NCI-H226 (cell line): ENCODE results near the gene CTBP1.

Experiments
- DNase-seq: peaks from one replicate; pipeline ENCODE4 v3.0.0-alpha.2; 2015

The CTBP1 gene

DNA sequence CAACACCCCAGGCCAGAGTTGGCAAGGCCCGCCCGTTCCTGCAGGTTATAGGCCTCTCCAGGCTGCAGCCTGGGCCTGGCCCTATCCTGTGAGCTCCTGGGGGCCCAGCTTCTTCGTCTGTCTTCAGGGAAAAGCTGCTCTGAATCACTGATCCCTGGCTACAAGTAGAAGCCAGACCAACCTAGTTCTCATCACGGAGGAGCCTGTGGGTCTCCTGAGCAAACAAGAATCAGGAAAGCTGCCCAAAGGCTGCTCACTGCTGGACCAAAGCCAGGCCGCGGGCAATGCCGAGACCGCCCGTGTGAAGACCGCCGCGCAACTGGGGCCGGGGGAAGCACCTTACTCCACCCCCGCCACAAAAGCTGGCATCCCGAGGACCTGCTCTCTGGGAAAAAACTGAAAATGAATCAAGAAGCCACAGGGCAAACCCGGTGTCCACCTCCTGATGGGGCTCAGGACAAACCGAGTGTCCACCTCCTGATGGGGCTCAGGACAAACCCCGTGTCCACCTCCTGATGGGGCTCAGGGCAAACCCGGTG, 12.8 kb downstream of the CTBP1 start:
- no peak for DNase-seq

DNA sequence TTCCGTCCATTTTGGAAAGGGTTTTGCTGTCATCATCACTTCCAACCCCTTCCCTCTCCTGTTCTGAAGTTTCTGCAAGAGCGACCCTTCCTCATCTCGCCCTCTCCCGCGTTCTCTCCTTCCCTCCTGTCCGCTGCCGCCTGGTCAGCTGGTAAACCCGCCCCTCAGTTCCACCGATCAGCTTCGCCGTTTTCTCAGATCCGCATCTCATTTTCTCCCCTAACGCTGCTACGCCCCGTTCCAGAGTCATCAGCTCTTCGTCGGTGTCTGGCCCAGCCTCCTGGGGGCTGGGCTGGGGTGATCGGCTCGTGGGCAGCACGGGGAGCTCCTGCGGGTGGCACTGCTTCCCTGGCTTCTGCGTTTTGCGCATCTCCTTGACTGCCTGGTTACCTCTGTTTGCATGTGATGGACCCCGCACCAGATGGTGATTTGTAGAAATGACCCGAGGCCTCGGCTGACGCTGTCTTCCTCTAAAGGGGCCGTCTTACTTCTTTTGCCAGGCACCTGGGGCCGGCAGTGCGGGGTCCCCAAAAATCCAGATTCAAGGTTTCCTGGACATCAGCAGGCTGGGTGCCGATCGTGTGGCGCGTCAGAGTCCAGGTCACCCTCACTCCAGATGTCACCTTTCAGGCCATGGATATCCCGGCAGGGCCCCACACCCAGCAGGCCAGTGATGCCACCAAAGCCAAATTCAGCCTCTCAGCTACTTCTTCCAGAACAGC, 13.4 kb downstream of the CTBP1 start:
- no peak for DNase-seq

DNA sequence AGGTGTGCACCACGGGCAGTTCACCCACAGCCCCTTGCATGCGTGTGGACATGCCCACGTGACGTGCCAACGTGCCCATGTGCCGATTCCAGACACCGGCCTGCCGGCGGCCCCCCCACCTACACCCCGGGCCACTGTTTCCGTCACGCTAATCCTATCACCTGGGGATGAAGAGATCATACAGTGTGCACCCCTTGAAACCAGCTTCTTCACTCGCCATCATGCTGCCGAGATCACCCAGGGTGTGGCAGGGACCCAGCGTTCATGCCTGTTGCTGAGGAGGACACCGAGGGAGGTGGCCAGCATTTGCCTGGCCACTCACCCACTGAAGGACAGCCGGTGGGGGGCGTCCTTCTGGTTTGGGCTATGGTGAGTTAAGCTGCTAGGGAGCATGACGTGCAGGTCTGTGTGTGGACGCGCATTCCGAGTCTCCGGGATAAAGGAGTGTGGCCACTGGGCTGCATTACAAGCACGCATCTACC, 14.1 kb downstream of the CTBP1 start:
- no peak for DNase-seq

DNA sequence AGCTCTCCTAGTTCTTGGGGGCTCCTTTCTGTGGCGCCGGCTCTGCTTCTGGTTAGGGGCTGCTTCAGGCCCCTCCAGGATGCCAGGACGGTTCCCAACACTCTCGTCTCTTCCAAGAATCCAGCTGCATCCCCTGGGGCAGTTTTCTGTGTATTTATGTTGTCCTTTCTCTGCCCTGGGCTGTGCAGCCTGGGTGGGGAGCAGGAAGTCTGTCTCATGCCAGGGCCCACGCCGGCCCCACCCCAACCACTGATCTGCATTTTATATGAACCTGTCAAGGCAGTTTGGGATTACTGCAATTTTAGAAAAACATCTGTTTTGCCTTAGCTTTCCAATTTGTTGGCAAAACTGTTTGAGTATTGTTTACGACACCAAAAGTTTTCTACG, 14.6 kb downstream of the CTBP1 start:
- DNase-seq, result no peak

DNA sequence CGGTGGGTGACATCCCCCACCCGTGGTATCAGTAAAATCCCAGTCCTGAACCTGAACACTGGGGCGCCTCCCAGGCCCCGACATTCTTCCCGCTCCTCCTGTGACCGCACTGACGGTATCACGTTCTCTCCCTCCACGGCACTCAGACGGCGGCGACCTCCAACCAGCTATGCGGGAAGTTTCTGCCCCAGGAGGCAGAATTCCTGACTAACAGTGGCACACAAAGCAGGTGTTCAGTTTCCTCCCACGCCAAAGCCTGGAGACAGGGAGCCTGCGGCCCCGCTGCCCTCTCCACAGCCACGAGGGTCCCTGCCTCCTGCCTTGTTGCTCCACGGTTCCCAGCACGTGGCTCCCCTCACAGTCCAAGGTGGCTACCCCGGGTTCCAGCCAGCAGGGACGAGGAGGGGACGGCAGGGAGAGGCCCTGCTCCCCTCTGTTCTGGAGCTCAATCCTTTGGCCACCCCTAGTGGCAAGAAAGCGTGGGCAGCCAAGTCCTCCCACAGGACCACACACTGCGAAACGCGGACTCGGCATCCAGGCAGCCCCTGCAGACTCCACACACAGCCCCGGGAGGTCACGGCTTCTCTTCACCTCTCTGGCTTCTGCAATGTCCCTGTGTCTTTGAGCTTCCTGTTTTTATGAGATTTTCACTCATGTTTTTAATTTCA, 15.2 kb downstream of the CTBP1 start:
- no peak for DNase-seq

DNA sequence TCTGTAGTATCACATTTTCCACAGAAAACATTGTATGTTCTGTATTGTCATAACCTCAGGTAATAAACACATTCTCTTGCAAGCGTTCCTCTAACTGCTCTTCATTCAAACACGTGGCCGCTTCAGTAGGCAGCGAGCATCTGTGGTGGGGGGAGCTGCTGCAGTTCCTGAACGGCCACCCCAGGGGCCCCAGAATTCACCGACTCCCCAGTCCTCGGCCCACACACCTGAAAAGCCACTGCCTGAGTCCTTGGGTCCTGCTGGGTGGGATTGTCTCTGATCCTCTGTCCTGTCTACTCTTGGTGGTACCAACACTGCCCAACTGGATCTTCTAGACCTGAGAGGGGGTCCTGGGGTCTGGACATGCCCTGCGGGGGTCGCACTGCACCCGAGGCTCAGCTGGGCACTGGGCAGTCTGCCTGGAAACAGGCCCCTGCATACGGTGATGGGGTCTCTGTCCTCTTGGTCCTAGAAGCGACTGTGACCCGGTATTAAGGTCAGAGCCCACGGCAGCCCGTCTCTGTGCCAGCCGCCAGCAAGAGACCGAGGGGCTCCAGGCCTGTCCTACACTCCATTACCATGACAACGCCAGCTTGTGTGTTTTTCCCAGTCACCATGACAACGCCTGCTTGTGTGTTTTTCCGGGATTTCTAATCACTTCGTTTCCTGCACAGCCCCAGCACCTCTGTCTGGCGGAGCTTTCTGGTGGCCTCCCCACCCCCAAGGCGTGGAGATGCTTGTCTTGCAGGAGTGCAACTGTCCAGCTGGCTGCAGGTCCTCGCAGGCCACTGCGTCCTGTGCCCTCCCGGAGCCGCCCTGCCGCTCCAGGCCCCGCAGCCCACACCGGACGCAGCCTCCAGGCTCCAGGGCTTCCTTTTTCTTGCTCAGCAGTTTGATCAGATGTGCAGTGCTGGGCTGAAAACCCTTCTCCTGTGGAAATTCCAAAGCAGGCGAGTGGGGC, 16.0 kb downstream of the CTBP1 start:
- no peak for DNase-seq

DNA sequence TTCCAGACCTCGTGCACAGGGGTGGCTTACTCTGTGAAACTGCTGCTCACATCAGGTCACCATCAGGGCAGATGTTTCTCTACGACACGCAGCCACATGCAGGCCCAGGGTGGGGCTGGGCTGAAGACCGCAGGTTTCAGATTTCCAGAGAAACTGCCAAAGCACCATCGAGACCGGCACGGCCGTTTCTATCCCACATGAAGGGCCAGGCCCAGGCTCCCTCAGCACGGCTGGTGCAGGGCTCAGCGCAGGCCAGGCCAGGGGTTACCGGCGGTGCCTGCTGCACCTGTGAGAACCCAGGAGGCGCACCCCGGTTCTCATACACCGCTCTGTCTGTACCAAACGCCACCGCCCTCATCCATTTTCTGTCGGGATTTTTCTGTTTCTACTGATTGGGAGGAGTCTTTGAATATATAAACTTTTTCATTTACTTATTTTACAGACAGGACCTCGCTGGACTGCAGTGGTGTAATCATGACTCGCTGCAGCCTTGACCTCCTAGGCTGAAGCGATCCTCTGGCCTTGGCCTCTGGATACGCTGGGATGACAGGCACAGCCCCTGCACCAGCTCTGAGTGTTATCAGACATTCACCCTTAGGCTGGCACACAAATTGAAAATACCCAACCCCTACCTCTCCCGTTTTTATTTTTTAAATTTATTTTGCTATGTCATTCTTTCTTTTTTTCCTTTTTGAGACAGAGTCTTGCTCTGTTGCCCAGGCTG, 17.1 kb downstream of the CTBP1 start:
- DNase-seq, result no peak

DNA sequence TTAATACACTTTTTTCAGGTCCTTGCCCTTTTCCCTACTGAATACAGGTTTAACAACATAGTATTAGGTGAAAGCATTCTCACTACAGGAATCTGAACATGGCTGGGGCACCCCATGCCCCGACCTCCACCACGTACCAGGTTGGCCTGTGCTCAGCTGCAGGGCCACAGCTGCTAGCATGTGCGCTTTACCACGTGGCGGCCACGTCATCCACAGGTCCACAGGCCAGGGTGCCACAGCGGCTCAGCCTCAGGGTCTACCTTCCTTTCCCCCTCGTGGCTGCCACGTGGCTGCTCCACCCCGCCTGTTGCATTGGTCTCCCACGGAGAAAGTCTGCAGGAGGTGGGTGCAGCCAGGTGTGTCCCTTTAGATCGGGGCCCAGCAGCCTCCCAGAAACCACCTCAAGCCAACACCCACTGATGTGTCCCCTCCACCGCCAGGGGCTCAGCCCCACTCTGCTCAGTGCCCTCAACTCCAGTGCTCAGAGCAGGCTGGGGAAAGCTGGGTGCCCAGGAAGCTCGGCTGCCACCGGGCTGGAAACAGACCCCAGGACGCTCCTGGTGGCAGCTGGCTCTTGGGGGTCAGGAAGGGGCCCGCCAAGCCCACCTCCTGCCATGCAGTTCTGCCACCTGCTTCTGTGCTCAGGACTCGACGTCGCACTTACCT, 17.8 kb downstream of the CTBP1 start:
- no peak for DNase-seq

DNA sequence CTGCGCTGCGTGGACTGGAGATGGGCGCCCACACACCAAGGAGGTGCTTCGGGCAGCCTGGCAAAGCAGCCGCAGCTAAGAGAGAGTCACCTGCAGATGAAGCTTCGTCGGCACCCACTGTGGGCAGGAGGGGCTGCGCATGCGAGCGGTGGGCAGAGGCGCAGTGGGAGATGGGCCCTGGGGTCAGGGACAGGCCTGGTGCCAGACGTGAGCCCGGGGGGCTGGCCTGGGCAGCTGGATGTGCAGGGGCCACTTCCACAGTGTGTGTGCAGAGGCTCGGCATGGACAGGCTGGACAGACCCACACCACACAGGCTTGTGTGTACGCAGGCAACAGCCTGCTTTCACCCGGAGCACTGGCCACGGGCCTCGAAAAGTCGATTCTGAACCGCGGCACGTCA, 18.6 kb downstream of the CTBP1 start:
- no peak for DNase-seq

DNA sequence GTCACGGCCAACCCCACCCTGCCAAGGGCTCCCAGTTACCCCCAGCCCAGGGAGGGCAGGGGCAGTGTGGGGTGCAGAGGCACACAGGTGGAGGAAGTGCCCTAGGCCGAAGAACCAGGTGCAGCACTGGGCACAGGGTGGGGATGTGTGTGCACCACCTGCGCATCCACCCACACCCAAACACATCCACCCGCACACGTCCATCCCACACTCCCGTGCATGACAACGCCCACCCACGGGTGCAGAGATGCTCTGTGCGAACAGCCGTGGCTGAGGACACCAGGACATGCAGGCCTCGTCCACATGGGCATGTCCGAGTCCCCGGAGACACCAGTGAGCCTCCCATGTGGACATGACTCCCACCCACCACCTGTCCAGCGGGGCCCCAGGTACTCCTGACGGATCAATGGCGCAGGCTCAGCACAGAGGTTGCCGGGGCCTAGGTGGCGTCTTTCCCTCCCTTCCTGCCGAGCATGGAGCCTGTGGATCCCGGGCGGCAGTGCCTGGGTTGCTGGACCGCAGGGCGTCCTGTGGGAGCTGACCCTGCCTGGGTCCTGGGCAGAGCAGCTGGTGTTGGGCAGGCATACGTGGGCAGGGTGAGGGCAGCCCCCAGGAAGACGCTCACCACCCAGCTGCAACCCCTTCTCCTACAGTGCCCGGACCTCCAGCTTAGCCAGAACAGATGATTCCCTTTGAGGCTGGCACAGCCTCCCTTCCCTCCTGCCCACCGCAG, 19.6 kb downstream of the CTBP1 start:
- no peak for DNase-seq

DNA sequence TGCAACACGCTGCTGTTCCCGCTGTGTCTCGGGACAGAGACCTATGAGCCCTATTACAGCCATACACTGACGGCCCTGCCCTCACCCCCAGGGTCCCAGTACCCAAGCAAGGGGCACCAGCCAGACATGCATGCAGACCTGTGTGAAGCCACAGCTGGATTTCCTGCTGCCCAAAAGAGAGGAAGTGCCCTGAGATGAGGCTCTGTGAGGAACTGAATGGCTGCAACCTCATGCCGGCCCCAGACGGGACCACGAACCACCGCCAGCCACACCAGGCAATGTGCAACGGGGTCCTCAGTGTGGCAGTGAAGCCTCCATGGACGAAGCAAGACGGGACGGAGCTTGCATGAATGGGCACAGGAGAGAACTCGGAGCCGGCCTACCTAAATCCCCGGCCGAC, 21.1 kb downstream of the CTBP1 start:
- DNase-seq, result no peak

DNA sequence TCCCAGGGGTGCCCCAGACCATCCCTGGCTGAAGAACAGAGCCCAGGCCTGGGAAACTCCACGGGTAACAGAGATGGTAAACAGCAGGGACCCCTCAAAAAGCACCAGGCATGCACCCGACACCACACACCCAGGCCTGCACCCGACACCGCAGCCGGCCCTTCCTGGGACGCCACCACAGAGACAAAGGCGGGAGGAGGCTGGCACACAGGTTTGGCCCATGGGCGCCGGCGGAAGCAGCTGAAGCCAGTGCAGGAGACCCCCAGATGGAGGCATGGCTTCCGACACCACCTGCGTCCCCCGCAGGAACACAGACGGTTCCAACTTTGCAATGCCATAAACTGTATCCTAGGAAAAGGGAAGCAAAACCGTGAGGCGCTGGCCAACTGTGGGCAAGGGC, 22.3 kb downstream of the CTBP1 start:
- DNase-seq, result no peak

DNA sequence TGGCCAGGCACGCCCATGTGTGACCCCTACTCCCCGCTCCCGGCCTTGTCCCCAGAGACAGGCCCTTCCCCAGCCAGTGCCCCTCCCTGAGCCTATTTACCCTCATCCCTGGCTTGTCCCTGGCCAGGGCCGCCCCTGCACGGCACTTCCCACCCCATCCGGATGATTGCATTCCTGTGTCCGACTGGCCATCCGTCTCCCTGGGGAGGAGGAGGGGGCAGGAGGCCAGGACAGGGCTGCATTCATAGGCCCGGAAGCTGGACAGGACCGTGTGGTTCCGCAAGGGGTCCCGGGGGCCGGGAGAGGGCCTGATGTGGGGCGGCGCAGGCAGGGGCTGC, 22.8 kb downstream of the CTBP1 start:
- no peak for DNase-seq

DNA sequence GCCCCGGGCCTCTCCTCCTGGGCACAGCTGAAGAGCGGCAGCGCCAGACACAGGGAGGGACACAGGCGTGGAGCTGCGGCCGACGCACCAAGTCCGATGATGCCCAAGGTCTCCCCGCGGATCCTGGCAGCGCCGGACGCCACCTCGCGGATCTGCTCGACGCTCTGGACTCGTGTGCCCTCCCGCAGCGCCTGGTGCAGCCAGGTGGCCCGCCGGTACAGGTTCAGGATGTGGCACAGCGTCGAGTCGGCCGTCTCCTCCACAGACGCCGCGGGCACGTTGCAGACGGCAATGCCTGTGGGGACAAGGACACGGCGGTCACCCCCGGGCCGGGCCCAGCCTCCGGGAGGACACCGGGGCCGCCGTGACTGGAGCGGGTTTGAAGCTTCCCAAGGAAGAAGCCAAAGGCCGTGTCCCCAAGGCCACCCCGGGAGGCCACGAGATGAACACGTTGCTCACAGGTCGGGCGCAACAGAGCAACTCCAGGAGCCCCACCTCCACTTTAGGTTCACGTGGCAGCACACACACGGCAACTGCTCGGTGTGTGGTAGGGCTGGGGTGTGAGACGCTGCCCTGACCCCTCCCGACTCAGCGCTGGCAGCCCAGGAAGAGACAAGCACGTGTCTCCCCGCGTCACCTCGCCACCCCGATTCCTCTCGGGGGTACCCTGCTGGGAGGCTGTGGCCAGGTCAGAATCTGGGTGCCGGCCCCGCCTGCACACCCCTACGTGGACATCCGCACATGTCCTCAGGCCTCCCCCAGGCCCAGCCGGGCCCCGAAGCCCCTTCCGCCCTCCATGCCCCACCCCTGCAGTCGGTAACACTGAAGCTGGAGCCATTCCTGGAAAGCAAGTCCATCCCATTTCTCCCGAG, 23.4 kb downstream of the CTBP1 start:
- DNase-seq, result no peak

DNA sequence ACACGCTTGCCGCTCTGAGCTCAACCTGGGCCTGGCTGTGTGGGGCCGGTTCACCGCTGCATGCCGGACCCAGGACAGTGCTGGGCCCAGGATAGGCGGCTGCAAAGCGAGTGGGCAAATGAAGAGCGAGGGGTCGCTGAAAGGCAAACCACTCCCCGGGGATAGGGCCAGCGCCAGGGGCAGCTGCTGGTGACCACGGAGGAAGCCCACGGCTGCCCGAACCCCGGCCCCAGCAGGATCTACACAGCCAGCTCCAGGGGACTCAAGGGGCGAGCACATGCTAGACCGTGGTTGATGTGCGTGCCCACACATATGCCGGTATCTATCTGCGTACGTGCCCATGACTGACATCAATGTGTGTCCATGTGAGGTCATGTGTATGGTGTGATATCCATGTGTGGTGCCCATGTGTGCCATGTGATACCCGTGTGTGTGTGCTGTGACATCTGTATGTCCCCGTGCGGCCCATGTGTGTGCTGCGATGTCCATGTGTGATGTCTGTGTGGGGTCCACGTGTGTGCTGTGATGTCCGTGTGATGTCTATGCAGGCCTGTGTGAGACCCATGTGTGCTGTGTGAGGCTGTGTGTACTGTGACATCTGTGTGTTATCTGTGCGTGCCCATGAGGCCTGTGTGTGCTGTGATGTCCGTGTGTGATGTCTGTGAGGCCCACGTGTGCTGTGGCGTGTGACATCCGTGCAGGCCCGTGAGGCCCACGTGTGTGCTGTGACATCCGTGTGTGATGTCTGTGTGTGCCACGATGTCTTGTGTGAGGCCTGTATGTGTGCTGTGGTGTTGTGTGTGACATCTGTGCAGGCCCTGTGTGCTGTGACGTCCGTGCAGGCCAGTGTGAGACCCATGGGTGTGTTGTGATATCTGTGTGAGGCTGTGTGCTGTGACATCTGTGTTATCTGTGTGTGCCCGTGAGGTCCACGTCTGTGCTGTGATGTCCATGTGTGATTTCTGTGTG, 24.8 kb downstream of the CTBP1 start:
- DNase-seq, result no peak

DNA sequence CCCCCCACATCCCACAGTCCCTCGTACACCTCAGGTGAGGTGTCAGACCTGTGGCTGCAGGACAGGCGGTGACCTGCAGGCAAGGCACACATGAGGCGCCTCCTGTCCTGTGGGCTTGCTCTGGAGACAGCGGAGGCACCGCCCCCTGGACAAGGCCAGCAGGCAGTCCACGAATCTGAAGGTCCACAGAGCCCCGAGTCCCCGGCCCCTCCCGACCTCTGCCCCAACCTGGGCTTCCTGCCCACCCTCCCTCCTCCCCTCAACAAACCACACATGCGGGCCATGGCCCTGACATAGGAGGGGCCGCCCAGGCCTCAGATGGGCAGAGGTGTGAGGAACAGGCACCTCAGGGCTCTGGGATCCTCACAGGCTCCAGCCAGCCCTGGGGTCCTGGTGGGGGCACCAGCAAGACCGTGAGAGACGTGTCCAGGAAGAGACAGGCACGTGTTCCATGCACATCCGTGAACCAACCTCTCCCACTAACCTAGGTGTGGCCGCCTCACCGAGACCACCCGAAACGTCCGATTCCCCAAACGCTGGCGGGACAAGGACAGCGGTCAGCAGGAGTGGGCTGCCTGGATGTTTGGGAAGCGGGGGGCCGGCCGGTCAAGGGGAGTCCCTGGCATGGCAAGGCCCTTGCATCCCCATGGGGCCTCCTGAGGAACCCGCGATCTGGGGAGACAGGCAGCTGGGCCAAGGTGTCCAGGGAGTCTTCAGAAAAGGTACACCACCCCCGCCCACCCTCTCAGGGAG, 25.8 kb downstream of the CTBP1 start:
- DNase-seq, result no peak

DNA sequence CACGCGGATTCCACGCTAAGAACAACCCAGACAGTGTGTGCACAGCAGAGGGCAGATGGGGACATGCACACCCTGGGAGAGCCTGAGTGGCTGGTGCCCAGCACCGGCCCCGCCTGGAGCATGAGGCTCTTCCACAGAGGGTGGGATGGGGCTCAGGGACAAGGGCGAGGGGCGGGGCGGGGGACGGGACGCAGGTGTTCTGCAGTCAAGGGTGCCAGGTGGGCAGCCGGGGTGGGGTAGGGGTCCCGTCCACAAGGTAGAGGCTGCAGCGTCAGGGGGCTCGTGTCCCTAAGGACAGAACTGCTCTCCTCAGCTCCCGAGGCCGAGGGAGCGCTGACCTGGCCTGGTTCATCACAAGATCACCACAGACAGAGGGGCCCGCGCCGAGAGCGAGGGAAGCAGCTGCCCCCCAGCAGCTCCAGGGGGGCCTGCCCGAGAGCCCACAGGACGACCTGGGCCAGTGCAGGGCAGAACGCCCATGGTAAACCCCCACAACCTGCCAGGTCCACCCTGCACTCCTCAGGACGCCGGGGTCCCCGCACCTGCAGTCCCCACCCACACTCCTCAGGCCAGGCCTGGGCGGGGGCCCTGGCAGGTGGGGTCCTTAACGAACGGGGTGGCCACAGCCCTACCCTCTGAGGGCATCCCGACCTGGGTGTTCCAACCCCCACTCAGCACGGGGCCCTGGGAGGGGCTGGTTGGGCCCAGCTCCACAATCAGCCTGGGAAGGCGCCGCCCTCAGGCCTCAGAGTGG, 26.7 kb downstream of the CTBP1 start:
- DNase-seq, result no peak
